SK-N-SH treated with all-trans-retinoic acid at 6 μM for 48 hours (cell line): ENCODE data around the gene NXPH4.

ENCODE experiments used
- ATAC-seq: fragments of 200-7000 bp; cut with Tn5 transposase; 3 replicates; pipeline ENCODE4 v1.9.1; 2020; ENCODE audit warnings: mild to moderate bottlenecking, moderate library complexity
- ARNTL ChIP-seq: fragments of 450-650 bp; formaldehyde crosslinking; IDR thresholded peaks from 2 replicates; pipeline ENCODE4 v1.5.0; 2020; ENCODE audit warnings: low read depth, mild to moderate bottlenecking, moderate library complexity, borderline replicate concordance
- BACH2 ChIP-seq: fragments of 250-450 bp; sonication (Bioruptor Pico); IDR thresholded peaks from 2 replicates; pipeline ENCODE4 v1.9.0; 2021; ENCODE audit warnings: mild to moderate bottlenecking, borderline replicate concordance
- CREB5 ChIP-seq: fragments of 250-450 bp; sonication (Bioruptor Pico); IDR thresholded peaks from 2 replicates; pipeline ENCODE4 v1.5.1; 2020; ENCODE audit warnings: low read depth, mild to moderate bottlenecking, moderate library complexity
- CSDC2 ChIP-seq: fragments of 250-450 bp; sonication (Bioruptor Pico); IDR thresholded peaks from 2 replicates; pipeline ENCODE4 v1.5.0; 2020; ENCODE audit warnings: mild to moderate bottlenecking, moderate library complexity
- CSRNP3 ChIP-seq: fragments of 250-450 bp; sonication (Bioruptor Pico); IDR thresholded peaks from 2 replicates; pipeline ENCODE4 v1.5.1; 2021; ENCODE audit warnings: mild to moderate bottlenecking, moderate library complexity
- ESRRG ChIP-seq: fragments of 250-450 bp; sonication (Bioruptor Pico); IDR thresholded peaks from 2 replicates; pipeline ENCODE4 v1.6.1; 2021; ENCODE audit warnings: mild to moderate bottlenecking
- GLIS3 ChIP-seq: fragments of 250-450 bp; sonication (Bioruptor Pico); IDR thresholded peaks from 2 replicates; pipeline ENCODE4 v1.5.0; 2020; ENCODE audit warnings: mild to moderate bottlenecking, moderate library complexity
- ISL1 ChIP-seq: fragments of 250-450 bp; sonication (Bioruptor Pico); IDR thresholded peaks from 2 replicates; pipeline ENCODE4 v2.1.2; 2022; ENCODE audit warnings: mild to moderate bottlenecking, moderate library complexity
- OSR1 ChIP-seq: fragments of 250-450 bp; sonication (Bioruptor Pico); IDR thresholded peaks from 2 replicates; pipeline ENCODE4 v1.8.0; 2022; ENCODE audit warnings: moderate library complexity, mild to moderate bottlenecking, inconsistent platforms
- PATZ1 ChIP-seq: fragments of 250-450 bp; sonication (Bioruptor Pico); IDR thresholded peaks from 2 replicates; pipeline ENCODE4 v1.8.0; 2020; ENCODE audit warnings: mild to moderate bottlenecking, moderate library complexity, borderline replicate concordance
- POU6F1 ChIP-seq: fragments of 250-450 bp; sonication (Bioruptor Pico); IDR thresholded peaks from 2 replicates; pipeline ENCODE4 v1.8.0; 2021; ENCODE audit warnings: low read depth, mild to moderate bottlenecking, moderate library complexity, borderline replicate concordance
- PPARA ChIP-seq: fragments of 250-450 bp; sonication (Bioruptor Pico); IDR thresholded peaks from 2 replicates; pipeline ENCODE4 v1.5.0; 2020; ENCODE audit warnings: mild to moderate bottlenecking, borderline replicate concordance
- RARB ChIP-seq: fragments of 250-450 bp; sonication (Bioruptor Pico); IDR thresholded peaks from 2 replicates; pipeline ENCODE4 v1.8.0; 2021; ENCODE audit warnings: mild to moderate bottlenecking, moderate library complexity
- SNAI2 ChIP-seq: fragments of 250-450 bp; sonication (Bioruptor Pico); IDR thresholded peaks from 2 replicates; pipeline ENCODE4 v1.5.0; 2020; ENCODE audit warnings: mild to moderate bottlenecking, moderate library complexity
- TCF4 ChIP-seq: fragments of 250-450 bp; sonication (Bioruptor Pico); IDR thresholded peaks from 2 replicates; pipeline ENCODE4 v1.8.0; 2021; ENCODE audit warnings: mild to moderate bottlenecking, moderate library complexity, borderline replicate concordance
- TOX ChIP-seq: fragments of 250-450 bp; sonication (Bioruptor Pico); IDR thresholded peaks from 2 replicates; pipeline ENCODE4 v1.8.0; 2021; ENCODE audit warnings: mild to moderate bottlenecking, moderate library complexity, borderline replicate concordance
- TSHZ2 ChIP-seq: fragments of 250-450 bp; sonication (Bioruptor Pico); IDR thresholded peaks from 2 replicates; pipeline ENCODE4 v1.5.0; 2020; ENCODE audit warnings: mild to moderate bottlenecking, moderate library complexity
- ZC3H10 ChIP-seq: fragments of 250-450 bp; sonication (Bioruptor Pico); IDR thresholded peaks from 2 replicates; pipeline ENCODE4 v1.5.1; 2021; ENCODE audit warnings: mild to moderate bottlenecking, moderate library complexity
- ZFP3 ChIP-seq: fragments of 250-450 bp; sonication (Bioruptor Pico); IDR thresholded peaks from 2 replicates; pipeline ENCODE4 v1.5.0; 2020; ENCODE audit warnings: mild to moderate bottlenecking, moderate library complexity
- ZFP30 ChIP-seq: fragments of 450-650 bp; formaldehyde crosslinking; IDR thresholded peaks from 2 replicates; pipeline ENCODE4 v1.5.0; 2022; ENCODE audit warnings: mild to moderate bottlenecking, moderate library complexity
- ZNF70 ChIP-seq: fragments of 450-650 bp; formaldehyde crosslinking; IDR thresholded peaks from 2 replicates; pipeline ENCODE4 v1.5.0; 2020; ENCODE audit warnings: mild to moderate bottlenecking, moderate library complexity
- ZNF8 ChIP-seq: fragments of 450-650 bp; formaldehyde crosslinking; IDR thresholded peaks from 2 replicates; pipeline ENCODE4 v1.5.0; 2020; ENCODE audit warnings: mild to moderate bottlenecking, moderate library complexity

The NXPH4 gene

GRCh38 chr12:57250541-57250940 is 33.9 kb downstream of the NXPH4 start:
- no peak for TF ChIP-seq ZNF70 (CRISPR knock-in tag)
- TF ChIP-seq PATZ1 (CRISPR knock-in tag) = no peak
- TF ChIP-seq ARNTL = no peak
- TF ChIP-seq OSR1 = no peak
- ATAC-seq = no peak

- ATAC-seq = no peak
Measured at GRCh38 chr12:57250956-57251355, 34.4 kb downstream of the NXPH4 start, which contains the start of gene STAC3. STAC3 (minus strand) TSS chr12:57251187; CDS start chr12:57249636, 1,551 bp downstream.

GRCh38 chr12:57254506-57255280 is 38.1 kb downstream of the NXPH4 start:
- no peak for TF ChIP-seq ISL1 (CRISPR knock-in tag)
- no peak for TF ChIP-seq ZC3H10 (CRISPR knock-in tag)
- TF ChIP-seq PPARA (CRISPR knock-in tag) = no peak
- no peak for TF ChIP-seq BACH2
- TF ChIP-seq ZFP3 (CRISPR knock-in tag) = no peak
- no peak for TF ChIP-seq PATZ1 (CRISPR knock-in tag)
- TF ChIP-seq TOX (CRISPR knock-in tag) = no peak
- TF ChIP-seq ESRRG = no peak
- TF ChIP-seq CSRNP3 (CRISPR knock-in tag) = no peak
- TF ChIP-seq CSDC2 (CRISPR knock-in tag) = no peak
- no peak for TF ChIP-seq ARNTL
- no peak for TF ChIP-seq POU6F1 (CRISPR knock-in tag)
- TF ChIP-seq CREB5 (CRISPR knock-in tag) = no peak
- TF ChIP-seq SNAI2 (CRISPR knock-in tag) = no peak
- TF ChIP-seq RARB = no peak
- no peak for TF ChIP-seq ZFP30 (CRISPR knock-in tag)
- no peak for TF ChIP-seq ZNF8 (CRISPR knock-in tag)
- TF ChIP-seq TSHZ2 (CRISPR knock-in tag) = no peak
- TF ChIP-seq OSR1 = no peak
- no peak for TF ChIP-seq GLIS3 (CRISPR knock-in tag)
- ATAC-seq = no peak

More at GRCh38 chr12:57250956-57251355, 34.4 kb downstream of the NXPH4 start, which contains the start of gene STAC3:
- TF ChIP-seq TCF4 (CRISPR knock-in tag) = no peak
- TF ChIP-seq ARNTL = no peak
- no peak for TF ChIP-seq ZNF70 (CRISPR knock-in tag)
- TF ChIP-seq CSRNP3 (CRISPR knock-in tag) = no peak
- no peak for TF ChIP-seq ISL1 (CRISPR knock-in tag)
